GM19023 (cell line): ENCODE measurements around the gene MEIOC.
"Not testable (repeated sequence)": the region's sequence is repeated elsewhere in the genome, so short reads cannot be mapped to it uniquely, and the experiment has no call there.

Experiments used
- ATAC-seq: cut with Tn5 transposase; IDR thresholded peaks from one replicate; pipeline ENCODE4 v1.9.1; 2021; ENCODE audit warnings: mild to moderate bottlenecking, moderate library complexity; ENCODE audit not compliant: unreplicated experiment

MEIOC gene

DNA sequence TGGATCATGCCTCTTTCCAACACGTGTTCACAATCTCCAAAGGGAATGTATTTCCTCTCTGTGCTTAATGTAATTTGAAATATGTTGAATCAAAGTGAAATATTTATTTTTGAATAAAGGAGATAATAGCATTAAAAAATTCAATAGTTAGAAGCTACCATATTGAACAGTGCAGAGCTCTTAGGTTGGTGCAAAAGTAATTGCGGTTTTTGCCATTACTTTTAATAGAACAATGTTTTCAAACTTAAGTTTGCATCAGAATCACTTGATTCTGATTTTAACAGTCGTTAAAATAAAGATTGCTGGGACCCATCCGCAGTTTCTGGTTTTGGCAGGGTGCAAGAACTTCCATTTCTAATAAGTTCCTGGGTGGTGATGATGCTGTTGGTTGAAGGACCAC lies 10.0 kb upstream of the MEIOC start:
- ATAC-seq, result no peak

DNA sequence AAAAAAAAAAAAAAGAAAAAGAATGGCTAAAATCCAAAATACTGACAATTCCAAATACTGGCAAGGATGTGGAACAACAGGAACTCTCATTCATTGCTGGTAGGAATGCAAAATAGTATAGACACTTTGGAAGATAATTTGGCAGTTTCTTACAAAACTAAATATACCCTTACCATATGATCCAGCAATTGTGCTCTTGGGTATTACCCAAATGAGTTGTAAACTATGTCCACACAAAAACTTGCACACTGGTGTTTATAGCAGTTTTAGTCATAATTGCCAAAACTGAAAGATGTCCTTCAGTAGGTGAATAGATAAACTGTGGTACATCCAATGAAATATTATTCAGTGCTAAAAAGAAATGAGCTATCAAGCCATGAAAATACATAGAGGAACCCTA lies 8.5 kb upstream of the MEIOC start:
- no peak for ATAC-seq

DNA sequence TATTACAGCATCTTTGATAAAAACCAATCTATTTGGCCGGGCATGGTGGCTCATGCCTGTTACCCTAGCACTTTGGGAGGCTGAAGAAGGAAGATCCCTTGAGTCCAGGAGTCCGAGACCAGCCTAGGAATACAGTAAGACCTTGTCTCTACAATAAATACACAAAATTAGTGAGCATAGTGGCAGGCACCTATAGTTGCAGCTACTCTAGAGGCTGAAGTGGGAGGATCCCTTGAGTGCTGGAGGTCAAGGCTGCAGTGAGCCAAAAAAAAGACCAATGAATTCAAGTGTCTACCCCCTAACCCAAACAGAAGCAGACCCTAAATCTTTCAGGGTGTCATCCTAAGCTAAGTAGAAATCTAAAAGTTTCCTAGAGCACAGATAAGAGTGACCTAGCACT lies 7.3 kb upstream of the MEIOC start:
- no peak for ATAC-seq

DNA sequence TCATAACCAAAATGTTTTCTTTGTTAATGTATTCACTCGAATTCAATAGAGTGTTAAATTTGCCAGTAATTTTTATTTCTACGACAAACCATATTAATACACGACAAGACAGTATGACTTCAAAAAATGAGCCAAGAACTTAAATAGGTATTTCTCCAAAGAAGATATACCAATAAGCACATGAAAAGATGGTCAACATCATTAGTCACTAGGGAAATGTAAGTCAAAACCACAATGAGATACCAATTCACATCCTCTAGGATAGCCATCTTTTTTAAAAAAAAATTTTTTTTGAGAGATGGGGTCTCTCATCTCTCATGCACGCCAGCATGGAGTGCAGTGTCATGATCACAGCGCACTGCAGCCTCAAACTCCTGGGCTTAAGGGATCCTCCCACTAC lies 5.0 kb upstream of the MEIOC start:
- ATAC-seq, result no peak

DNA sequence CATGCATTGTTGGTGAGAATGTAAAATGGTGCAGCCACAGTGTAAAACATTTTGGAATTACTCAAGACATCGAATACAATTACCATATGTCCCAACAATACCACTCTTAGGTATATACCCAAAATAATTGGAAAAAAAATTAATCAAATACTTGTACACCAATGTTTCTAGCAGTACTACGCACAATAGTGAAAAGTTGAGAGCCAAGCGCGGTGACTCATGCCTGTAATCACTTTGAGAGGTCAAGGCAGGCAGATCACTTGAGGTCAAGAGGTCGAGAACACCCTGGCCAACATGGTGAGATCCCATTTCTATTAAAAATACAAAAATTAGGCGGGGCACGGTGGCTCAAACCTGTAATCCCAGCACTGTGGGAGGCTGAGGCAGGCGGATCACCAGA lies 3.5 kb upstream of the MEIOC start:
- no peak for ATAC-seq

DNA sequence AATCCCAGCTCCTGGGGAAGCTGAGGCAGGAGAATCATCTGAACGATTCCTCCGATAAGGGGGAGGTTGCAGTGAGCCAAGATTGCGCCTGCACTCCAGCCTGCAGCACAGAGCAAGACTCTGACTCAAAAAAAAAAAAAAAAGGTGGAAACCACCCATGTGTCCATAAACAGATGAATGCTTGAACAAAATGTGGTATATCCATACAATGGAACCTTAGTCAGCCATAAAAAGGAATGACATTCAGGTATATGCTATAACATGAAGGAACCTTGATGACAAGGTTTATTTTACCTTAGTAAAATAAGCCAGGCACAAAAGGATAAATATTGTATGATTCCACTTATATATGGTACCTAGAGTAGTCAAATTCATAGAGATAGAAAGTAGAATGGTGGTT lies 2.9 kb upstream of the MEIOC start:
- no peak for ATAC-seq

DNA sequence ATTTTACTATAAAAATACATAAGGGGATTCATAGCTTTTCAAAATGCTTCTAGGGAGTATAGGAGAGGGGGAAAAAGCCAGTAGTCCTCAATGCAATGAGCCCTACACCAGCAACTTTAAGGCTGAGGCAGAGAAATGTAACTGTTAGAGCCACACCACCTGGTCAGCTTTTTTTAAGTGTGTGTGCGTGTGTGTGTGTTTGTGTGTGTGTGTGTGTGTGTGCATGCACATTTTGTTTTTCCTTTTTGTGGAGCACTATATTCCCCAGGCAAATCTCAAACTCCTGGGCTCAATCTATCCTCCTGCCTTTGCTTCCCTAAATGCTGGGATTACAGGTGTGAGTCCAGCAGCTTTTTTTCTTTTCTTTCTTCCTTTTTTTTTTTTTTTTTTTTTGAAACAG lies 2.3 kb upstream of the MEIOC start:
- ATAC-seq, result no peak

DNA sequence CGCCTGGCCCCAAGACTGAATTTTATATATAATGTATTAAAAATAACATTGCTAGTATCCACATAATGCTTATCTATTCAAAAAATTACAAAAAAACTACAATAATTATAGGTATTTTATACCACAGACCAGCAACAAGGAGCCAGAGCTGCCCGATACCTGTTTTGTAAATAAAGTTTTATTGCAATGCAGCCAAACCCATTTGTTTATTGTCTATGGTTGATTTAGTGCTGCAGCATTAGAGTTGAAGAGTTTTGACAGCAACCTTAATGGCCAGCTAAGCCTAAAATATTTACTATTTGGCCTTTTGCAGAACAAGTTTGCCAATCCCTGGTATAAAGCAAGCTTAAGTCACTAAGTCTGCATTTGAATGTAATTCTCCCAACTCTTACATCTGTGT lies 5.6 kb downstream of the MEIOC start:
- ATAC-seq, result no peak

DNA sequence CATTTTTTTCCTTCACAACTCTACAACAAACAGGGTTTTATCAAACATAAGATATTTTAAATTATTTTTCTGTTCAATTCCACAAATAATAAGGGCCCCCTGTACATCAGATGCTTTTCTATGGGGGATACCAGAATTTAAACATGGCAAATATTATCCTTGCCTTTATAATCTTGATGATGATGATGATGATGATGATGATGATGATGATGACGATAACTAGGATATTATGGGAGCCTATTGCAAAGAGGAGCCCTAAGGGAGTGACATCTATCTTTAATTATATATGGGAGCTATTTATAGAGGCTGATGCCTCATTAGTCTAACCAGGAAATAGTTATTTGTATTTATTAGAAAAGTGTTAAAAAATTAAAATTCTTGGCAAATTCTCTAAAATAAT lies 6.8 kb downstream of the MEIOC start:
- no peak for ATAC-seq

DNA sequence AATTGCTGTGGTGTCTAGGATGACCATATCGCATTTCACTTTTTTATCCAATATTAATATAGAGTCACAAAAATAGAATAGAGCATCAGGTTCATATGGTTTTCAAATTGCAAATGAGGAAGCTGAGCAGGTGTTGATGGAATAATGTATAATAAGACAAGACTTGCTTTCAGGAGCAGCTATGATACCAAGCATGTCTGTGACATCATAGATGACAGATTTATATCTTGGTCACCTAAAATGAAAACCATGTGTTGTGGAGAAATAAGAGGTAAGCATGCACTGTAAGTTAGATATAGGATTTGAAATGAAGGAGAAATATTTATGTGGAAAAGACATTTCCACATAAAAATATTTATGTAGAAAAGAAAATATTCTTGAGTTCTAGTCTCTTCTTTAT lies 8.6 kb downstream of the MEIOC start:
- ATAC-seq, result no peak

DNA sequence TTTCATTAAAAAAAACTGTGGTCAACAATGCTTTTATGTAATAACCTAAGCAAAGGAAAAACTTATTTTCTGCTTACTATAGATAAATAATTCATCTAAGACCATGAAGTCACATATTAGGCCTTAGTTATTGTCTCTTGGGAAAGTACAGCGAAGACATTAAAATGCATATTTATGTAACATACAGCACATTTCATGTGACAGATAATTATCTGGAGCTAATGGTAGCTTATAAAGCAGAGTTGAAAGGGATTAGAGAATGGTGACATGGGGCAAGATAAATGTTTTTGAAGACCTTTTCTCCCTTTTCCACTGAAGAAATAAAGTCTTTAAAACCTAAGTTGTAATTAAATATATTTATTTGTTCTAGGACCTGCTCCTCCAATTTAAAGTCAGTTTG lies 9.7 kb downstream of the MEIOC start:
- ATAC-seq, result no peak

DNA sequence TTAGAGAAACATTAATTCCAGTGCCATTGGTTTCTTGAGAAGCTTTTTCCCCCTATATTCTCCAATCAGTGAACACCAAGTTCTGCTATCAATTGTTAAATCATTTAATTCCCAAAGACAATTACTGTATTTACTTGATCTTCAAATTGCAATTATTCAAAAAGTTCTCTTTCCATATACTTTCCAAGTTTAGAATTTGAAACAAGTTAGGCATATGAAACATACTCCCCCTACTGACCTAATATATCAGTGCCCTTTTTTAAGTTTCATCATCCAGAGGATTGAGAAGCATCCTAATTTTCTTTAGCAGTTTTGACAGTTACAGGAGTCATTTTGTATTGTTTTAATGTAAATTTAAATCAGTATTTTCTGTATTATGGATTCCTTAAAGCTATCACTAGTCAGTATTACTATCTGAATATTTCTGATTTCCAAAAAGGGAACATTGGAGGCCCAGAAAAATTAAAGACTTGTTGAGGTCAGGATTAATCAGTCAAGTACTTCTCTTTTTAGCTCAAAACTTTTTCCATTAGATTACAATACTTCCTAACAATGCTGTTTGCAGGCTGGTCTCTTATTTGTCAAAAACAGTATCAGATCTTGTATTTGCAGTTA lies 16.3 kb downstream of the MEIOC start:
- no peak for ATAC-seq

DNA sequence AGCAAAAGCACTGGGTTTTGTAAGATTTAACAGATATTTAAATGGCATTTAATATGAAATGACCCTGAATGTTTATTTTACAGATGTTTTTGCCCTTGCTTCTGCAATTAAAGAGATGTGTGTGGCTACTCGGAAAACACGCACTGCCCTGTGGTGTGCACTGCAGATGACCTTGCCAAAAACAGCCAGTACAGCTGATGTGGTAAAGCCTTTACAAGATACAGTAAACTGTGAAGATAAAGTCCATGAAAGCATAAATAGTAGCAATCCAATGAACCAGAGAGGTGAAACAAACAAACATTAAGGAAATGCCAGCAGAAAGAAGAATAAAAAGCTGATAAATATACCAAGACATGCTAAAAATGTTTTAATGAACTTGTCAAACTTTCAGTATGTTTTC lies 17.6 kb downstream of the MEIOC start:
- no peak for ATAC-seq

DNA sequence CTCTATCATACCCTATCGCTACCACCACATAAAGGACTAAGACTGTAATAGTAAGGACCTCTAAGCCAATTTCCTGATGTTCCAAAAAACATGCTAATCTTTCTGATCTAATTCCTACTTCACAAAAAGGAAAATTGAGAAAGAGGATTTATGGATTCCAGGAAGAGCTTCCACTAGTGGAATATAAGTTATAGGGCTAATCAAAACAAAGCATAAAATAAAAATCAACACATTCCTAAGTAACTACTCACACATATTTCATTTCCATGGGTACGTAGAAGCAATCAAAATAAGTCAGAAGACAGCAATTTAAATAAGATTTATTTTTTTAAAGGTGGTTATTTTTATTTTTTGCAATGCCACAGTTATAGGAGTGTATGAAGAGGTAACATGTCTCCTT lies 20.9 kb downstream of the MEIOC start:
- ATAC-seq, result no peak

DNA sequence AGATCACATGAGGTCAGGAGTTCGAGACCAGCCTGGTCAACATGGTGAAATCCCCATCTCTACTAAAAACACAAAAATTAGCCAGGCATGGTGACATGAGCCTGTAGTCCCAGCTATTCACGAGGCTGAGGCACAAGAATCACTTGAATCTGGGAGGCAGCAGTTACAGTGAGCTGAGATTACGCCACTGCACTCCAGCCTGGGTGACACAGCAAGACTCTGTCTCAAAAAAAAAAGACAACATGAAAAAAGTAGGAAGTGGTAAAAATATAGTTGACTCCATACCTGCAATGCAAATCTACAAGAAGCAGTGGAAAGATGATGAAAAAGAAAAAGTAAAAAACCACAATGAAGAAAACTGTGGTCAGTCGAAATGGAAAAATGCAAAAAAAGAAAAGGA lies 27.0 kb downstream of the MEIOC start:
- ATAC-seq, result not testable (repeated sequence)

DNA sequence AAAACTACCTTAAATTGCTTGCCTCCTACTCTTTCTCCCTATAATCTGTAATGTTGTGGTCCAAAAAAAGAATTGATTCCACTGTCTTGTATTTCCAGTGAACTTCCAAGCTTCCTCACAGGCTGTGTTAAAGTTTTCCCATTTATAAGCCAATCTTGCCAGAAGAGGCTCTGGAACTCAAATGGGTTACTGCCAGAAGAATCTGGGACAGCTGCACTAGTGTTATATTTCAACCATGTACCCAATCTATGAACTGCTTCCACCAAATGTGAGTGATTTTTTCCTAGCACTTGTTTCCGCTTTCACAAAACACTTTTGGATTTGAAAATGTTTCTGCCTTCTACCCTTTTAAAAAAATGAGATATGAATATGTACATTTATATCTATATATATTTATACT lies 31.5 kb downstream of the MEIOC start:
- no peak for ATAC-seq

DNA sequence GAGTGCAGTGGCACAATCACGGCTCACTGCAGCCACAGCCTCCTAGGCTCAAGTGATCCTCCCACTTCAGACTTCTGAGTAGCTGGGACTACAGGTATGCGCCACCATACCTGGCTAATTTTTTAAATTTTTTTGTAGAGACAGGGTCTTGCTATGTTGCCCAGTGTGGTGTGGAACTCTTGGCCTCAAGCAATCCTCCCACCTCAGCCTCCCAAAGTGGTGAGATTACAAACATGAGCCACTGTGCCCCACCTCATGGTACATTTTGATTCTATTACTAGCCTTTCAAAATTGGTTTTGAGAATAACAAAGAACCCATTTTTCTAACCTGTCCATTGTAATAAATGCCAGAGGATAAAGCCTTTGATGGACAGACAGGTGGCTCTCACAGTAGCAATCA lies 31.9 kb downstream of the MEIOC start:
- ATAC-seq, result no peak

DNA sequence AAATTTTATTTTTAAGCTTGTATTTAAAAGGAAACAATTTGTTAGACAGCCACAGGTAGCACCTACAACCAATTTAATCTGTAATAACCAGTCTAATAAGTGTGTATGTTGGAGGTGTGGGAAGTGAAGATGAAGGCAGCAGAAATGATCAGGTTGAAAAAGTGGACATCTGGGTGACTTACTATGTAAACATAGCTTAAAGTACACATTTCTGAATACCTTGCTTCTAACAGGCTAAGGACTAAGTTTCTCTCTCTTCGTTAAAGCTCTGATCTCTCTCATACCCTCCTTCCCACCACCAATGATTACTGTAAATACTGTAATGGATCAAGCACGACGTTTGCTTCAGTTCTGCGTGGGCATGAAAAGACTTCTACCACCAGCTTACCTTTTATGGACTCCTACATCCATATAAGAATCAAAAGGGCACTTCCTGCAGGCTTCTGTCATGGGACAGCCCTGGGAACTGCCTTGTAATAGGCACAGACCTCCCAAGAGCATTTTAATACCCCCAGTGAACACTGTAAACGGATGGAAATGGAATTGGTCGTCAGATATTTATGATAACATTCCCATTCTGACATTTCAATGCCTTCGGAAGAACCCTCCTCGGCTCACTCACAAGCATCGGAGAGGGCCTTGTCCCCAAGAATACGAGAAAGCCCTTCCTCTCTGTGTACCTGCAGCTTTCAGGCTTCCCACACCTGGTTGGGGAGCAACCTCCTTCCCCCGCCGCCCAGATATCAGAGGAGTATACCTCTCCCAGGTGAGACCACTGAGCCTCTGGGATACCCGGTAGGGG lies 32.6 kb downstream of the MEIOC start:
- ATAC-seq, result peak; percentile 21

DNA sequence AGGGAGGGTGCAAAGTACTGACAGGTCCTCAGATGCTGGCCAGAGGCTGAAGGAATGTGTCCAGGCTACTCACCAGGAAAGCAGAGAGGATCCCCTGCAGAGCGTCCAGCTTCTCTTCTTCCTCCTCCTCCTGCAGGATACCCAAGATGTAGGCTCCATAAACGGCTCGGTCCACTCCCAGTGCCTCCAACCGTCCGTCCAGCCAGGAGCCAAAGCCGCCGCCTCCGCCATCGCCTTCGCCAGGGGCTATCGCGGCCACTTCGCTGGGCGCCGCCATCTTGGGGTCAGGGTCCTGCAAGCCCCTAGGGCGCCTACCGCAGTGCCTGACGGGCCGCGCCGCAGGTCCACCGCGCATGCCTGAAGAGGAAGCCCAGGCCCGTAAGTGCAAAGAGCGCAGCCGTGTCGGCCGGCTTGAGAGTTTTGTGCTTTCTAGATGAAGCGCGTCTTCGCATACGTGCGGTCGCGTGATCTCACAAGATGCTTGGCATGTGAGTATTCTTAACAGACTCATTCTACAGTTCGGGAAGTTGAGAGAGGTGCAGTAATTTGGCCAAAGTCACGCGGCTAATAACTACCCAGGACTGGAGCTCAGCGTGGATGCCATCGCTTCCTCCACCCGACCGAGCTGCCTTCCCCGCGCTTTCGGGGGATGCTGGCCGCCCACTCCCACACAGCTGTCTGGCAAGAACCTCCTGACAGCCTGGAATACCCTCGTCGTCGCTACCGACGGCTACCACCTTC lies 33.4 kb downstream of the MEIOC start, which contains the start of gene CCDC43:
Gene CCDC43 (minus strand): TSS at position 300 of the 741 bp plus-strand sequence. CDS start 23 bp downstream, at position 277.
- ATAC-seq, result peak; percentile 91

DNA sequence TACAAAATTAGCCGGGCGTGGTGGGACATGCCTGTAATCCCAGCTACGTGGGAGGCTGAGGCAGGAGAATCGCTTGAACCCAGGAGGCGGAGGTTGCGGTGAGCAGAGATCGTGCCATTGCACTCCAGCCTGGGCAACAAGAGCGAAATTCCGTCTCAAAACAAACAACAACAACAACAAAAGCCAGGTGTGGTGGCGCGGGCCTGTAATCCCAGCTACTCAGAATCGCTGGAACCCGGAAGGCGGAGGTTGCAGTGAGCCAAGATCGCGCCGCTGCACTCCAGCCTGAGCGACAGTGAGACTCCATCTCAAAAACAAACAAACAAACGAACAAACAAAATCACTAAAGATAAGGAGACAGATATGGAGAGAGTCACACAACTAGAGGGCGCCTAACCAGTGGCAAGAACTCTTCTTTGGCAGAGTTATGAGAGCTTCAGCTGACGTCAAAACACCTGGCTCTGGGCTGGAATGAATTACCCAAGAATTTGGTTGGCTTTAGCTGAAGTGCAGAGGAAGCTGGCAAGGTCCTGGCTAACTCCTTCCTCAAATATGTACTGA lies 34.6 kb downstream of the MEIOC start:
- ATAC-seq, result not testable (repeated sequence)

DNA sequence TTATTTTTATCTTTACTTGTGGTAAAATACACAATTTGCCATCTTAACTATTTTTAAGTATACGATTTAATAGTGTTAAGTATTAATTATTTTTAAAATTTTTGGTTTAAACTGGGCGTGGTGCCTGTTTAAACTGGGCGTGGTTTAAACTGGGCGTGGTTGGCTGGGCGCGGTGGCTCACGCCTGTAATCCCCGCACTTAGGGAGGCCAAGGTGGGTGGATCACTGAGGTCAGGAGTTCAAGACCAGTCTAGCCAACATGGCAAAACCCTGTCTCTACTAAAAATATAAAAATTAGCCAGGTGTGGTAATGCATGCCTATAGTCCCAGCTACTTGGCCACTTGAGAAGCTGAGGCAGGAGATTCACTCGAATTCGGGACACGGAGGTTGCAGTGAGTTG lies 37.3 kb downstream of the MEIOC start:
- ATAC-seq, result no peak

DNA sequence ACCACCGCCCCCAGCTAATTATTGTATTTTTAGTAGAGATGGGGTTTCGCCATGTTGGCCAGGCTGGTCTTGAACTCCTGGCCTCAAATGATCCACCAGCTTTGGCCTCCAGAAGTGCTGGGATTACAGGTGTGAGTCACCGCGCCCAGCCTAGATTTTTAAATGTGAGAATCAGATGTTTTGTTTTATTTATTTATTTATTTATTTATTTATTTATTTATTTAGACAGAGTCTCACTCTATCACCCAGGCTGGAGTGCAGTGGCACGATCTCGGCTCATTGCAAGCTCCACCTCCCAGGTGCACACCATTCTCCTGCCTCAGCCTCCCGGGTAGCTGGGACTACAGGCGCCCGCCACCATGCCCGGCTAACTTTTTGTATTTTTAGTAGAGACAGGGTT lies 44.0 kb downstream of the MEIOC start:
- ATAC-seq, result not testable (repeated sequence)
